GM23338 (cell line): ENCODE measurements around the gene VWA7. TPM values are rescaled to one million over a fixed set of nuclear protein-coding genes. Genes with fewer than 3 reads are reported as not detected.

ENCODE experiments used
- EZH2phosphoT487 ChIP-seq: fragments of 200-600 bp; sonication (generic); IDR thresholded peaks from one replicate; pipeline ENCODE4 v1.8.1; 2018; ENCODE audit warnings: antibody characterized with exemption; ENCODE audit not compliant: unreplicated experiment
- POLR2AphosphoS5 ChIP-seq: IDR thresholded peaks from 2 replicates; pipeline ENCODE4 v1.6.1; 2016; ENCODE audit warnings: antibody characterized with exemption, low read depth
- ZNF114 ChIP-seq: fragments of 250-450 bp; sonication (Bioruptor Pico); IDR thresholded peaks from 2 replicates; pipeline ENCODE4 v1.5.0; 2020; ENCODE audit warnings: mild to moderate bottlenecking, moderate library complexity
- polyA plus RNA-seq: library from polyadenylated mRNA; unstranded; fragments of >200 nt; fragmentation: Nextera tagmentation; extraction: Ambion mirVana; gene quantifications from 2 replicates; pipeline ENCODE4 v1.2.1, GENCODE V29; 2016
- total RNA-seq: library from RNA; depleted of rRNA; stranded (reverse); fragments of >200 nt; shearing (Covaris generic); gene quantifications from 2 replicates; pipeline ENCODE4 v1.2.3, GENCODE V29; 2014
- TF ChIP-seq, protein P1 (sequence below): IDR thresholded peaks from one replicate; pipeline ENCODE4 v1.6.1; 2018; ENCODE audit warnings: antibody characterized with exemption; ENCODE audit not compliant: unreplicated experiment
- TF ChIP-seq, protein P2 (sequence below): fragments of 250-450 bp; sonication (Bioruptor Pico); IDR thresholded peaks from 2 replicates; pipeline ENCODE4 v1.5.0; 2020; ENCODE audit warnings: mild to moderate bottlenecking, moderate library complexity

The VWA7 gene
- total and polyA plus RNA-seq, 2 experiments from 2014 or later = 0.07 to 0.36 TPM

- TF ChIP-seq, protein P1, sequence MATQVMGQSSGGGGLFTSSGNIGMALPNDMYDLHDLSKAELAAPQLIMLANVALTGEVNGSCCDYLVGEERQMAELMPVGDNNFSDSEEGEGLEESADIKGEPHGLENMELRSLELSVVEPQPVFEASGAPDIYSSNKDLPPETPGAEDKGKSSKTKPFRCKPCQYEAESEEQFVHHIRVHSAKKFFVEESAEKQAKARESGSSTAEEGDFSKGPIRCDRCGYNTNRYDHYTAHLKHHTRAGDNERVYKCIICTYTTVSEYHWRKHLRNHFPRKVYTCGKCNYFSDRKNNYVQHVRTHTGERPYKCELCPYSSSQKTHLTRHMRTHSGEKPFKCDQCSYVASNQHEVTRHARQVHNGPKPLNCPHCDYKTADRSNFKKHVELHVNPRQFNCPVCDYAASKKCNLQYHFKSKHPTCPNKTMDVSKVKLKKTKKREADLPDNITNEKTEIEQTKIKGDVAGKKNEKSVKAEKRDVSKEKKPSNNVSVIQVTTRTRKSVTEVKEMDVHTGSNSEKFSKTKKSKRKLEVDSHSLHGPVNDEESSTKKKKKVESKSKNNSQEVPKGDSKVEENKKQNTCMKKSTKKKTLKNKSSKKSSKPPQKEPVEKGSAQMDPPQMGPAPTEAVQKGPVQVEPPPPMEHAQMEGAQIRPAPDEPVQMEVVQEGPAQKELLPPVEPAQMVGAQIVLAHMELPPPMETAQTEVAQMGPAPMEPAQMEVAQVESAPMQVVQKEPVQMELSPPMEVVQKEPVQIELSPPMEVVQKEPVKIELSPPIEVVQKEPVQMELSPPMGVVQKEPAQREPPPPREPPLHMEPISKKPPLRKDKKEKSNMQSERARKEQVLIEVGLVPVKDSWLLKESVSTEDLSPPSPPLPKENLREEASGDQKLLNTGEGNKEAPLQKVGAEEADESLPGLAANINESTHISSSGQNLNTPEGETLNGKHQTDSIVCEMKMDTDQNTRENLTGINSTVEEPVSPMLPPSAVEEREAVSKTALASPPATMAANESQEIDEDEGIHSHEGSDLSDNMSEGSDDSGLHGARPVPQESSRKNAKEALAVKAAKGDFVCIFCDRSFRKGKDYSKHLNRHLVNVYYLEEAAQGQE = no peak
- TF ChIP-seq POLR2AphosphoS5 (no peak), EZH2phosphoT487 (no peak), ZNF114 (CRISPR knock-in tag) (no peak)
- TF ChIP-seq, protein P2, sequence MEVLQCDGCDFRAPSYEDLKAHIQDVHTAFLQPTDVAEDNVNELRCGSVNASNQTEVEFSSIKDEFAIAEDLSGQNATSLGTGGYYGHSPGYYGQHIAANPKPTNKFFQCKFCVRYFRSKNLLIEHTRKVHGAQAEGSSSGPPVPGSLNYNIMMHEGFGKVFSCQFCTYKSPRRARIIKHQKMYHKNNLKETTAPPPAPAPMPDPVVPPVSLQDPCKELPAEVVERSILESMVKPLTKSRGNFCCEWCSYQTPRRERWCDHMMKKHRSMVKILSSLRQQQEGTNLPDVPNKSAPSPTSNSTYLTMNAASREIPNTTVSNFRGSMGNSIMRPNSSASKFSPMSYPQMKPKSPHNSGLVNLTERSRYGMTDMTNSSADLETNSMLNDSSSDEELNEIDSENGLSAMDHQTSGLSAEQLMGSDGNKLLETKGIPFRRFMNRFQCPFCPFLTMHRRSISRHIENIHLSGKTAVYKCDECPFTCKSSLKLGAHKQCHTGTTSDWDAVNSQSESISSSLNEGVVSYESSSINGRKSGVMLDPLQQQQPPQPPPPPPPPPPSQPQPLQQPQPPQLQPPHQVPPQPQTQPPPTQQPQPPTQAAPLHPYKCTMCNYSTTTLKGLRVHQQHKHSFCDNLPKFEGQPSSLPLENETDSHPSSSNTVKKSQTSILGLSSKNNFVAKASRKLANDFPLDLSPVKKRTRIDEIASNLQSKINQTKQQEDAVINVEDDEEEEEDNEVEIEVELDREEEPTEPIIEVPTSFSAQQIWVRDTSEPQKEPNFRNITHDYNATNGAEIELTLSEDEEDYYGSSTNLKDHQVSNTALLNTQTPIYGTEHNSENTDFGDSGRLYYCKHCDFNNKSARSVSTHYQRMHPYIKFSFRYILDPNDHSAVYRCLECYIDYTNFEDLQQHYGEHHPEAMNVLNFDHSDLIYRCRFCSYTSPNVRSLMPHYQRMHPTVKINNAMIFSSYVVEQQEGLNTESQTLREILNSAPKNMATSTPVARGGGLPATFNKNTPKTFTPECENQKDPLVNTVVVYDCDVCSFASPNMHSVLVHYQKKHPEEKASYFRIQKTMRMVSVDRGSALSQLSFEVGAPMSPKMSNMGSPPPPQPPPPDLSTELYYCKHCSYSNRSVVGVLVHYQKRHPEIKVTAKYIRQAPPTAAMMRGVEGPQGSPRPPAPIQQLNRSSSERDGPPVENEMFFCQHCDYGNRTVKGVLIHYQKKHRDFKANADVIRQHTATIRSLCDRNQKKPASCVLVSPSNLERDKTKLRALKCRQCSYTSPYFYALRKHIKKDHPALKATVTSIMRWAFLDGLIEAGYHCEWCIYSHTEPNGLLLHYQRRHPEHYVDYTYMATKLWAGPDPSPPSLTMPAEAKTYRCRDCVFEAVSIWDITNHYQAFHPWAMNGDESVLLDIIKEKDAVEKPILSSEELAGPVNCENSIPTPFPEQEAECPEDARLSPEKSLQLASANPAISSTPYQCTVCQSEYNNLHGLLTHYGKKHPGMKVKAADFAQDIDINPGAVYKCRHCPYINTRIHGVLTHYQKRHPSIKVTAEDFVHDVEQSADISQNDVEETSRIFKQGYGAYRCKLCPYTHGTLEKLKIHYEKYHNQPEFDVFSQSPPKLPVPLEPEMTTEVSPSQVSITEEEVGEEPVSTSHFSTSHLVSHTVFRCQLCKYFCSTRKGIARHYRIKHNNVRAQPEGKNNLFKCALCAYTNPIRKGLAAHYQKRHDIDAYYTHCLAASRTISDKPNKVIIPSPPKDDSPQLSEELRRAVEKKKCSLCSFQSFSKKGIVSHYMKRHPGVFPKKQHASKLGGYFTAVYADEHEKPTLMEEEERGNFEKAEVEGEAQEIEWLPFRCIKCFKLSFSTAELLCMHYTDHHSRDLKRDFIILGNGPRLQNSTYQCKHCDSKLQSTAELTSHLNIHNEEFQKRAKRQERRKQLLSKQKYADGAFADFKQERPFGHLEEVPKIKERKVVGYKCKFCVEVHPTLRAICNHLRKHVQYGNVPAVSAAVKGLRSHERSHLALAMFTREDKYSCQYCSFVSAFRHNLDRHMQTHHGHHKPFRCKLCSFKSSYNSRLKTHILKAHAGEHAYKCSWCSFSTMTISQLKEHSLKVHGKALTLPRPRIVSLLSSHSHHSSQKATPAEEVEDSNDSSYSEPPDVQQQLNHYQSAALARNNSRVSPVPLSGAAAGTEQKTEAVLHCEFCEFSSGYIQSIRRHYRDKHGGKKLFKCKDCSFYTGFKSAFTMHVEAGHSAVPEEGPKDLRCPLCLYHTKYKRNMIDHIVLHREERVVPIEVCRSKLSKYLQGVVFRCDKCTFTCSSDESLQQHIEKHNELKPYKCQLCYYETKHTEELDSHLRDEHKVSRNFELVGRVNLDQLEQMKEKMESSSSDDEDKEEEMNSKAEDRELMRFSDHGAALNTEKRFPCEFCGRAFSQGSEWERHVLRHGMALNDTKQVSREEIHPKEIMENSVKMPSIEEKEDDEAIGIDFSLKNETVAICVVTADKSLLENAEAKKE (CRISPR knock-in tag) = no peak
Measured at GRCh38 chr6:31768363-31769257, 8.5 kb downstream of the VWA7 start (continued).
